PC-9 (cell line): ENCODE measurements around the gene ANKRD44. TPM values are rescaled to one million over a fixed set of nuclear protein-coding genes. Genes with fewer than 3 reads are reported as not detected.
A peak's percentile ranks its signal among the peaks of the same experiment; 100 is the strongest.

Source experiments
- BruUV-seq: library from RNA; stranded (reverse); fragments of 400-500 nt; replicated peaks from 2 replicates; lab custom pipeline; 2021; lab: Mats Ljungman, UMichigan
- CTCF ChIA-PET: fragments of 300-600 bp; sonication (Branson Sonifier 250); formaldehyde crosslinking; loops from one replicate; lab custom pipeline; 2022; ENCODE audit warnings: antibody characterized with exemption; lab: Charles Lee
- POLR2A ChIA-PET: fragments of 300-600 bp; sonication (Branson Sonifier 250); formaldehyde crosslinking; loops from one replicate; lab custom pipeline; 2022; ENCODE audit warnings: antibody characterized with exemption; ENCODE audit not compliant: unreplicated experiment; lab: Charles Lee
- DNase-seq, 2 experiments: peaks; one replicate each; pipeline versions ENCODE4 v3.0.0 to v3.0.0-alpha.2; 2015 to 2022; ENCODE audit warnings: mixed read lengths in 1 of 2
- H2AFZ ChIP-seq: fragments of 200-600 bp; sonication (generic); 2 replicates; pipeline ENCODE4 v1.8.1; 2017; ENCODE audit warnings: antibody characterized with exemption
- H3F3A ChIP-seq: fragments of 200-600 bp; sonication (generic); 2 replicates; pipeline ENCODE4 v1.8.1; 2017; ENCODE audit warnings: antibody characterized with exemption, mild to moderate bottlenecking, low read depth; ENCODE audit not compliant: insufficient read depth
- H3K27ac ChIP-seq: fragments of 200-600 bp; sonication (generic); 2 replicates; pipeline ENCODE4 v1.6.1; 2016; ENCODE audit warnings: mixed run types
- H3K27me3 ChIP-seq: fragments of 200-600 bp; sonication (generic); 2 replicates; pipeline ENCODE4 v1.6.1; 2016; ENCODE audit warnings: low read depth, mixed run types; ENCODE audit not compliant: insufficient read depth
- H3K36me3 ChIP-seq: fragments of 200-600 bp; sonication (generic); 2 replicates; pipeline ENCODE4 v1.6.1; 2016; ENCODE audit warnings: low read depth, mixed run types
- H3K4me1 ChIP-seq: fragments of 200-600 bp; sonication (generic); replicated peaks from 2 replicates; pipeline ENCODE4 v1.6.1; 2016; ENCODE audit warnings: mixed run types; ENCODE audit not compliant: insufficient read depth
- H3K4me2 ChIP-seq: fragments of 200-600 bp; sonication (generic); 2 replicates; pipeline ENCODE4 v1.6.1; 2017; ENCODE audit warnings: mixed run types
- H3K4me3 ChIP-seq: fragments of 200-600 bp; sonication (generic); 2 replicates; pipeline ENCODE4 v1.6.1; 2016; ENCODE audit warnings: mixed run types
- H3K79me2 ChIP-seq: fragments of 200-600 bp; sonication (generic); 2 replicates; pipeline ENCODE4 v1.6.1; 2017; ENCODE audit warnings: low read depth, mixed run types
- H3K9me2 ChIP-seq: fragments of 200-600 bp; sonication (generic); 2 replicates; pipeline ENCODE4 v1.8.1; 2017; ENCODE audit warnings: mild to moderate bottlenecking; ENCODE audit not compliant: insufficient read depth
- H3K9me3 ChIP-seq: fragments of 200-600 bp; sonication (generic); 2 replicates; pipeline ENCODE4 v1.8.1; 2016; ENCODE audit warnings: low read depth; ENCODE audit not compliant: insufficient read depth
- H4K20me1 ChIP-seq: fragments of 200-600 bp; sonication (generic); 2 replicates; pipeline ENCODE4 v1.8.1; 2017; ENCODE audit not compliant: insufficient read depth
- CTCF ChIP-seq: fragments of 200-600 bp; sonication (generic); conservative IDR thresholded peaks from 2 replicates; pipeline ENCODE4 v1.6.1; 2017; ENCODE audit warnings: mixed run types, antibody characterized with exemption, mild to moderate bottlenecking, moderate library complexity
- EZH2 ChIP-seq: fragments of 200-600 bp; sonication (generic); IDR thresholded peaks from 2 replicates; pipeline ENCODE4 v1.8.0; 2017; ENCODE audit warnings: antibody characterized with exemption, low read depth
- intact Hi-C: fragments of 100-400 bp; cut with micrococcal nuclease; formaldehyde crosslinking; loops from one replicate; pipeline ENCODE4 v1.10.0; 2022; ENCODE audit not compliant: unreplicated experiment
- total RNA-seq: library from RNA; stranded (reverse); gene quantifications from 2 replicates; pipeline ENCODE4 v1.2.3, GENCODE V29; 2021

ANKRD44 gene
- total RNA-seq, 1 experiment from 2014 or later: 3.4 TPM

GRCh38 chr2:196939371-196939770 is 371.2 kb downstream of the ANKRD44 start:
- Histone ChIP-seq H3F3A (no peaks in the 10 kb centered on the region), H4K20me1 (no peaks in the 10 kb centered on the region), H3K4me2 (no peak overlapping the region), H3K4me3 (no peak overlapping the region), H3K9me3 (no peaks in the 10 kb centered on the region), H3K36me3 (no peaks in the 10 kb centered on the region), H3K27ac (no peak overlapping the region), H3K79me2 (no peaks in the 10 kb centered on the region), H2AFZ (no peak overlapping the region), H3K4me1 (no peaks in the 10 kb centered on the region), H3K9me2 (no peaks in the 10 kb centered on the region), H3K27me3 (no peaks in the 10 kb centered on the region)
- TF ChIP-seq CTCF (no peak), EZH2 (no peak)
- ChIA-PET POLR2A (no interaction called here), CTCF (no interaction called here)
- intact Hi-C loops: no loop called here
- DNase-seq: peak in 1 of 2 experiments; percentile 60
- no TSS peak for BruUV-seq

Other genes with a start within 250 kb of the ANKRD44 start
- 127 and 156 TPM in 2 replicates for gene SF3B1, start 124.2 kb upstream of the ANKRD44 start, total RNA-seq
- 14.8 and 18.1 TPM in 2 replicates for gene COQ10B, start 142.8 kb upstream of the ANKRD44 start, total RNA-seq
- gene HSPD1, start 189.1 kb upstream of the ANKRD44 start, total RNA-seq: 532 and 557 TPM in 2 replicates
- 113 and 219 TPM in 2 replicates for gene HSPE1, start 189.6 kb upstream of the ANKRD44 start, total RNA-seq
- 19.9 and 20.1 TPM in 2 replicates for gene MOB4, start 205.3 kb upstream of the ANKRD44 start, total RNA-seq